Spleen (tissue), 11 donors: ENCODE results near the gene SPIRE2. TPM values are rescaled to one million over a fixed set of nuclear protein-coding genes. Genes with fewer than 3 reads are reported as not detected.
A peak's percentile ranks its signal among the peaks of the same experiment; 100 is the strongest.
"Not testable (repeated sequence)": the region's sequence is repeated elsewhere in the genome, so short reads cannot be mapped to it uniquely, and the experiment has no call there.

Experiments used
- DNase-seq: peaks from one replicate; pipeline ENCODE4 v3.0.0-alpha.2; 2020
- H3K27ac ChIP-seq, 8 donors: fragments of 200-600 bp; sonication (generic) in 7 of 8; 1 replicate in 4 of 8; 2 replicates in 4 of 8; pipeline versions ENCODE4 v1.5.0 to v1.8.0; 2016 to 2021; ENCODE audit warnings: inconsistent platforms in 4 of 8, mild to moderate bottlenecking in 4 of 8, moderate library complexity in 1 of 8
- H3K27me3 ChIP-seq, 7 donors: fragments of 200-600 bp; sonication (generic) in 6 of 7; replicated peaks in 1 of 7; 1 replicate in 4 of 7; 2 replicates in 3 of 7; pipeline versions ENCODE4 v1.5.0 to v1.8.0; 2016 to 2021; ENCODE audit warnings: inconsistent platforms in 3 of 7, mild to moderate bottlenecking in 1 of 7
- H3K36me3 ChIP-seq, 6 donors: fragments of 200-600 bp; sonication (generic) in 5 of 6; 1 replicate in 4 of 6; 2 replicates in 2 of 6; pipeline versions ENCODE4 v1.5.0 to v1.8.0; 2016 to 2021; ENCODE audit warnings: inconsistent platforms in 2 of 6
- H3K4me1 ChIP-seq, 6 donors: fragments of 200-600 bp; sonication (generic) in 5 of 6; 1 replicate in 3 of 6; 2 replicates in 3 of 6; pipeline versions ENCODE4 v1.5.0 to v1.8.0; 2016 to 2021; ENCODE audit warnings: inconsistent platforms in 3 of 6
- H3K4me3 ChIP-seq, 8 donors: fragments of 200-600 bp; sonication (generic) in 7 of 8; 1 replicate in 4 of 8; 2 replicates in 4 of 8; pipeline versions ENCODE4 v1.5.0 to v1.8.0; 2016 to 2021; ENCODE audit warnings: inconsistent platforms in 4 of 8, mild to moderate bottlenecking in 4 of 8, moderate library complexity in 2 of 8
- H3K9me3 ChIP-seq, 8 donors: fragments of 200-600 bp; sonication (generic) in 7 of 8; 1 replicate in 4 of 8; 2 replicates in 4 of 8; pipeline versions ENCODE4 v1.5.0 to v1.8.0; 2016 to 2021; ENCODE audit warnings: inconsistent platforms in 4 of 8
- POLR2A ChIP-seq, 3 donors: fragments of 450-650 bp; IDR thresholded peaks; one replicate each; pipeline ENCODE4 v1.5.1; 2017; ENCODE audit warnings: antibody characterized with exemption in 3 of 3, mild to moderate bottlenecking in 1 of 3
- POLR2AphosphoS5 ChIP-seq, 3 donors: sonication (generic); formaldehyde crosslinking; IDR thresholded peaks; one replicate each; pipeline ENCODE4 v1.5.1; 2017; ENCODE audit warnings: antibody characterized with exemption in 3 of 3
- WGBS, 5 donors: extraction: QIAGEN DNeasy Blood & Tissue Kit in 3 of 5; methylation state at CpG; one replicate each; pipeline versions ENCODE4 v1.1.5 to v1.1.7; 2013 to 2018; 5-methylcytosine and 5-hydroxymethylcytosine counted together
- intact Hi-C: fragments of 100-400 bp; cut with DNase I; formaldehyde crosslinking; loops from one replicate; pipeline ENCODE4 v1.15.0; 2023; ENCODE audit warnings: low total_unique reads
- polyA plus RNA-seq, 3 donors: library from polyadenylated mRNA; stranded (reverse); fragments of 200-250 nt; gene quantifications; one replicate each; pipeline ENCODE4 v1.2.1, GENCODE V29; 2013
- total RNA-seq, 7 donors: library from RNA; depleted of rRNA in 3 of 7; stranded (reverse); fragments of >200 nt in 3 of 7; fragmentation: NEBNext Ultra II Directional in 4 of 7; extraction: Animal tissue kit (Norgen Biotek cat#: 25700) in 4 of 7; gene quantifications; one replicate each; pipeline versions ENCODE4 v1.1.0 to v1.2.1, GENCODE V29; 2016 to 2021
- TF ChIP-seq, protein P1 (sequence below), 11 experiments: fragments of 200-600 bp in 7 of 11; fragments of 450-650 bp in 4 of 11; sonication (generic) in 4 of 11; IDR thresholded peaks in 8 of 11; conservative IDR thresholded peaks in 3 of 11; 1 replicate in 7 of 11; 2 replicates in 4 of 11; pipeline versions ENCODE4 v1.4.0 to v1.8.0; 2016 to 2021; ENCODE audit warnings: antibody characterized with exemption in 11 of 11, inconsistent platforms in 4 of 11, mild to moderate bottlenecking in 1 of 11
- donor health status: healthy with polysubstance abuse.
- donor health status: DM: no; HTN: no; CAD: no; lungs with moderate emphysema.
- donor health status: DM: no; HTN: no; CAD: no.
- donor health status: Bipolar disorder and iron deficiency.
- donor health status: healthy.
- donor health status: DM: no; HTN: no; CAD: no.
- donor health status: DM: yes; HTN: yes; CAD: no.

SPIRE2 gene
- total and polyA plus RNA-seq, 10 donors, result 0.80 to 3.2 (median 1.9) TPM

- 2 to 3% (median 3%) methylated on average over 53 to 61 of the region's 61 CpGs for WGBS, 5 donors
These were observed 45.9 kb downstream of the SPIRE2 start for GRCh38 chr16:89873972-89874689.

DNA sequence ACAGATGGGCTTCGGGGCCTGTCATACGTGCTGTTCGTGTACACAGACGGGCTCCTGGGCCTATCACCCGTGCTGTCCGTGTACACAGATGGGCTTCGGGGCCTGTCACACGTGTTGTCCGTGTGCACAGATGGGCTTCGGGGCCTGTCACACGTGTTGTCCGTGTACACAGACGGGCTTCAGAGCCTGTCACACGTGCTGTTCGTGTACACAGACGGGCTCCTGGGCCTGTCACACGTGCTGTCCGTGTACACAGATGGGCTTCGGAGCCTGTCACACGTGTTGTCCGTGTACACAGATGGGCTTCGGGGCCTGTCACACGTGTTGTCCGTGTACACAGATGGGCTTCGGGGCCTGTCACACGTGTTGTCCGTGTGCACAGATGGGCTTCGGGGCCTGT, 50.8 kb downstream of the SPIRE2 start:
- 94 to 97% (median 96%) methylated on average over 24 to 28 of the region's 28 CpGs for WGBS, 5 donors
- DNase-seq, H3K27ac ChIP-seq, H3K4me3 ChIP-seq, H3K9me3 ChIP-seq, intact Hi-C loops, H3K27me3 ChIP-seq: not testable (repeated sequence)
- H3K4me1 ChIP-seq, result peaks cover 6 to 35% (median 14%) of the 10 kb centered on the region in 6 donors
- peaks cover 6 to 96% (median 65%) of the 10 kb centered on the region in 6 donors for H3K36me3 ChIP-seq

More at GRCh38 chr16:89873972-89874689, 45.9 kb downstream of the SPIRE2 start:
- TF ChIP-seq POLR2AphosphoS5 (IDR thresholded peaks at IDR 0.05) (no peak), POLR2A (IDR thresholded peaks at IDR 0.05) (no peak)
- TF ChIP-seq, protein P1, sequence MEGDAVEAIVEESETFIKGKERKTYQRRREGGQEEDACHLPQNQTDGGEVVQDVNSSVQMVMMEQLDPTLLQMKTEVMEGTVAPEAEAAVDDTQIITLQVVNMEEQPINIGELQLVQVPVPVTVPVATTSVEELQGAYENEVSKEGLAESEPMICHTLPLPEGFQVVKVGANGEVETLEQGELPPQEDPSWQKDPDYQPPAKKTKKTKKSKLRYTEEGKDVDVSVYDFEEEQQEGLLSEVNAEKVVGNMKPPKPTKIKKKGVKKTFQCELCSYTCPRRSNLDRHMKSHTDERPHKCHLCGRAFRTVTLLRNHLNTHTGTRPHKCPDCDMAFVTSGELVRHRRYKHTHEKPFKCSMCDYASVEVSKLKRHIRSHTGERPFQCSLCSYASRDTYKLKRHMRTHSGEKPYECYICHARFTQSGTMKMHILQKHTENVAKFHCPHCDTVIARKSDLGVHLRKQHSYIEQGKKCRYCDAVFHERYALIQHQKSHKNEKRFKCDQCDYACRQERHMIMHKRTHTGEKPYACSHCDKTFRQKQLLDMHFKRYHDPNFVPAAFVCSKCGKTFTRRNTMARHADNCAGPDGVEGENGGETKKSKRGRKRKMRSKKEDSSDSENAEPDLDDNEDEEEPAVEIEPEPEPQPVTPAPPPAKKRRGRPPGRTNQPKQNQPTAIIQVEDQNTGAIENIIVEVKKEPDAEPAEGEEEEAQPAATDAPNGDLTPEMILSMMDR (IDR thresholded peaks at IDR 0.05 in 8 of 11, conservative IDR thresholded peaks at IDR 0.05 in 3 of 11), result peak in 1 of 11 experiments; percentile 8
- Histone ChIP-seq H3K4me1 (peaks cover 12 to 44% (median 24%) of the 10 kb centered on the region in 6 donors), H3K27me3 (no peaks in the 10 kb centered on the region), H3K4me3 (peak overlapping the region; percentile 67 to 96 (median 74)), H3K36me3 (peaks cover 0 to 51% (median 21%) of the 10 kb centered on the region in 6 donors), H3K27ac (peak overlapping the region; percentile 93 to 100 (median 98)), H3K9me3 (no peaks in the 10 kb centered on the region)
- DNase-seq, result peak; percentile 98
- intact Hi-C loops, result no loop called here

- intact Hi-C loops, result no loop called here
- H3K4me1 ChIP-seq, result peaks cover 0 to 21% (median 3%) of the 10 kb centered on the region in 6 donors
- H3K27ac ChIP-seq, result no peak overlapping the region
- H3K9me3 ChIP-seq, result no peaks in the 10 kb centered on the region
- 88 to 95% (median 93%) methylated on average over 18 of the region's 18 CpGs for WGBS, 5 donors
- H3K36me3 ChIP-seq, result peaks cover 7 to 98% (median 72%) of the 10 kb centered on the region in 6 donors
- TF ChIP-seq POLR2AphosphoS5 (IDR thresholded peaks at IDR 0.05), result peak in 1 of 3 donors; percentile 7
- TF ChIP-seq POLR2A (IDR thresholded peaks at IDR 0.05), result no peak
- DNase-seq, result no peak
- no peaks in the 10 kb centered on the region for H3K27me3 ChIP-seq
- no peak overlapping the region for H3K4me3 ChIP-seq
These were observed 52.4 kb downstream of the SPIRE2 start for GRCh38 chr16:89880477-89881367.

GRCh38 chr16:89881368-89881730, 53.1 kb downstream of the SPIRE2 start:
- peaks cover 0 to 15% (median under 1%) of the 10 kb centered on the region in 6 donors for H3K4me1 ChIP-seq
- H3K27me3 ChIP-seq, result no peaks in the 10 kb centered on the region
- H3K4me3 ChIP-seq, result no peak overlapping the region
- DNase-seq, result no peak
- WGBS, 5 donors, result 96 to 98% (median 97%) methylated on average over 6 of the region's 6 CpGs
- TF ChIP-seq, protein P1 (IDR thresholded peaks at IDR 0.05 in 8 of 11, conservative IDR thresholded peaks at IDR 0.05 in 3 of 11), result no peak
- TF ChIP-seq POLR2A (IDR thresholded peaks at IDR 0.05), result no peak
- TF ChIP-seq POLR2AphosphoS5 (IDR thresholded peaks at IDR 0.05), result no peak
- intact Hi-C loops, result no loop called here
- H3K9me3 ChIP-seq, result no peaks in the 10 kb centered on the region
- no peak overlapping the region for H3K27ac ChIP-seq
- H3K36me3 ChIP-seq, result peaks cover 10 to 98% (median 76%) of the 10 kb centered on the region in 6 donors
